Hepatocyte (in vitro differentiated cells): ENCODE data around the gene GAS6. TPM values are rescaled to one million over a fixed set of nuclear protein-coding genes. Genes with fewer than 3 reads are reported as not detected.
"Not testable (repeated sequence)": the region's sequence is repeated elsewhere in the genome, so short reads cannot be mapped to it uniquely, and the experiment has no call there.

ENCODE experiments used
- DNase-seq: peaks from one replicate; pipeline ENCODE4 v3.0.0-alpha.2; 2016; ENCODE audit warnings: low spot score
- H2AFZ ChIP-seq: fragments of 200-600 bp; sonication (generic); 2 replicates; pipeline ENCODE4 v1.6.0; 2016; ENCODE audit warnings: antibody characterized with exemption, mild to moderate bottlenecking
- H3K27ac ChIP-seq: fragments of 200-600 bp; sonication (generic); 2 replicates; pipeline ENCODE4 v1.5.1; 2016; ENCODE audit warnings: mild to moderate bottlenecking
- H3K27me3 ChIP-seq: fragments of 200-600 bp; sonication (generic); 2 replicates; pipeline ENCODE4 v1.6.1; 2016
- H3K36me3 ChIP-seq: fragments of 200-600 bp; sonication (generic); replicated peaks from 2 replicates; pipeline ENCODE4 v1.5.1; 2016; ENCODE audit warnings: low read depth; ENCODE audit not compliant: insufficient read depth
- H3K4me1 ChIP-seq: fragments of 200-600 bp; sonication (generic); 2 replicates; pipeline ENCODE4 v1.5.1; 2016; ENCODE audit warnings: mild to moderate bottlenecking, moderate library complexity; ENCODE audit not compliant: insufficient read depth
- H3K4me2 ChIP-seq: fragments of 200-600 bp; sonication (generic); 2 replicates; pipeline ENCODE4 v1.6.0; 2016
- H3K4me3 ChIP-seq: fragments of 200-600 bp; sonication (generic); 2 replicates; pipeline ENCODE4 v1.5.1; 2016; ENCODE audit warnings: mild to moderate bottlenecking
- H3K79me2 ChIP-seq: fragments of 200-600 bp; sonication (generic); 2 replicates; pipeline ENCODE4 v1.6.0; 2017; ENCODE audit warnings: mild to moderate bottlenecking
- H3K9me2 ChIP-seq: fragments of 200-600 bp; sonication (generic); replicated peaks from 2 replicates; pipeline ENCODE4 v1.6.0; 2017; ENCODE audit warnings: mild to moderate bottlenecking; ENCODE audit not compliant: insufficient read depth
- H3K9me3 ChIP-seq: fragments of 200-600 bp; sonication (generic); 2 replicates; pipeline ENCODE4 v1.5.1; 2016; ENCODE audit warnings: low read depth, mild to moderate bottlenecking
- H4K20me1 ChIP-seq: fragments of 200-600 bp; sonication (generic); 2 replicates; pipeline ENCODE4 v1.6.0; 2016; ENCODE audit warnings: mild to moderate bottlenecking; ENCODE audit not compliant: insufficient read depth, poor library complexity, severe bottlenecking
- CTCF ChIP-seq: fragments of 200-600 bp; sonication (generic); IDR thresholded peaks from 2 replicates; pipeline ENCODE4 v1.5.1; 2016; ENCODE audit warnings: antibody characterized with exemption, mild to moderate bottlenecking; ENCODE audit not compliant: poor library complexity
- EZH2 ChIP-seq: fragments of 200-600 bp; sonication (generic); IDR thresholded peaks from 2 replicates; pipeline ENCODE4 v1.6.1; 2016; ENCODE audit warnings: antibody characterized with exemption, mild to moderate bottlenecking, borderline replicate concordance
- EZH2phosphoT487 ChIP-seq: fragments of 200-600 bp; sonication (generic); IDR thresholded peaks from one replicate; pipeline ENCODE4 v1.6.1; 2018; ENCODE audit warnings: antibody characterized with exemption, mild to moderate bottlenecking, low read depth, moderate library complexity; ENCODE audit not compliant: unreplicated experiment, severe bottlenecking
- WGBS: methylation state at CpG from one replicate; pipeline ENCODE4 v1.1.6; 2016; ENCODE audit warnings: low lambda C conversion rate; ENCODE audit errors: missing lambda C conversion rate; 5-methylcytosine and 5-hydroxymethylcytosine counted together
- polyA plus RNA-seq: library from polyadenylated mRNA; unstranded; fragments of >200 nt; fragmentation: Nextera tagmentation; extraction: Ambion mirVana; gene quantifications from 2 replicates; pipeline ENCODE4 v1.2.1, GENCODE V29; 2016
- total RNA-seq: library from RNA; depleted of rRNA; stranded (reverse); fragments of >200 nt; gene quantifications from 2 replicates; pipeline ENCODE4 v1.2.3, GENCODE V29; 2014

Gene GAS6
- total RNA-seq (62.5 and 70.0 TPM in 2 replicates), polyA plus RNA-seq (146 and 163 TPM in 2 replicates)

- TF ChIP-seq CTCF (peak; percentile 23), EZH2 (no peak)
- 2% methylated on average over 72 of the region's 116 CpGs for WGBS
- peak; percentile 69 for DNase-seq
- Histone ChIP-seq H3K9me3 (no peaks in the 10 kb centered on the region), H3K4me1 (peaks cover 33% of the 10 kb centered on the region), H3K9me2 (no peaks in the 10 kb centered on the region), H4K20me1 (no peaks in the 10 kb centered on the region), H3K79me2 (peaks cover 19% of the 10 kb centered on the region), H3K4me3 (peak within 1 kb of the TSS; percentile 57), H3K27me3 (no peaks in the 10 kb centered on the region), H3K4me2 (peak within 1 kb of the TSS; percentile 98), H3K27ac (peak within 1 kb of the TSS; percentile 71), H2AFZ (peak within 1 kb of the TSS; percentile 84), H3K36me3 (no peaks in the 10 kb centered on the region)
Observed at GRCh38 chr13:113863524-113864272, at the start of gene GAS6. TSS of gene GAS6 (minus strand) at chr13:113864076. CDS start at chr13:113863920, 156 bp downstream.

DNA sequence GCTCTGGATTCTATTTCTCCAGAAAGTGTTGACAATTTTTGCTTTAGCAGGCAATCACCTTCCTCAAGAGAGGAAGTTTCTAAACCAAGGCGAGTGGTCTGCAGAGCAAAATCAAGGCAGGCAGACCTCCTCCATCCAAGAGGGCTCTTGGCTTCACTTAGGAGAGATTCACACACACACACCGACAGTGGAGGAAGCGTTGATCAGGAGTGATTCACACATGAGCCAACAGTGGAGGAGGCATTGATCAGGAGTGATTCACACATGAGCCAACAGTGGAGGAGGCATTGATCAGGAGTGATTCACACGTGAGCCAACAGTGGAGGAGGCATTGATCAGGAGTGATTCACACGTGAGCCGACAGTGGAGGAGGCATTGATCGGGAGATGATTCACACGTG is 49.5 kb upstream of the GAS6 start:
- H3K4me3 ChIP-seq: not testable (repeated sequence)
- 76% methylated on average over 8 of the region's 8 CpGs for WGBS

DNA sequence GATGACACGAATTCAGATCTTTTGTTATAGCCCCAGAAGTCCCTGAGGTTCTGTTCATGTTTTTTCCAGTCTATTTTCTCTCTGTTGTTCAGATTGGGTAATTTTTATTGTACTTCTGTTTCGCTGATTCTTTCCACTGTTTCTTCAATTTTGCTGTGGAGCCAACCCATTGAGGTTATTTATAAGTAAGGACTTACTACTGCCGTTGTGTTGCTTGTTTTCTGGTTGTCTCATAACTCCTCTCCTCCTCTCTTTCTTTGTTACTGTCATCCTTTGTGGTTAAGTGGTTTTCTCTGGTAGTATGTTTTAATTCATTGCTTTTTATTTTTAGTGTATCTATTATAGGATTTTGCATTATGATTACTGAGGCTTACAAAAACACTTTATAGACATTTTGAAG is 48.7 kb upstream of the GAS6 start:
- Histone ChIP-seq H3K4me2 (no peak overlapping the region), H3K27ac (no peak overlapping the region), H3K4me1 (peaks cover 10% of the 10 kb centered on the region), H3K9me3 (no peaks in the 10 kb centered on the region), H3K4me3 (no peak overlapping the region), H2AFZ (no peak overlapping the region), H3K79me2 (no peaks in the 10 kb centered on the region), H3K27me3 (no peaks in the 10 kb centered on the region), H4K20me1 (no peaks in the 10 kb centered on the region), H3K36me3 (no peaks in the 10 kb centered on the region), H3K9me2 (no peaks in the 10 kb centered on the region)
- DNase-seq: no peak
- TF ChIP-seq CTCF: no peak
- TF ChIP-seq EZH2phosphoT487: no peak
- TF ChIP-seq EZH2: no peak
- 79% methylated on average over 3 of the region's 3 CpGs for WGBS

More for the DNA sequence above, 49.5 kb upstream of the GAS6 start:
- not testable (repeated sequence) for H2AFZ ChIP-seq, DNase-seq, H3K79me2 ChIP-seq, H4K20me1 ChIP-seq, H3K36me3 ChIP-seq, H3K4me1 ChIP-seq, H3K27ac ChIP-seq, H3K9me2 ChIP-seq, H3K4me2 ChIP-seq, H3K9me3 ChIP-seq, H3K27me3 ChIP-seq

DNA sequence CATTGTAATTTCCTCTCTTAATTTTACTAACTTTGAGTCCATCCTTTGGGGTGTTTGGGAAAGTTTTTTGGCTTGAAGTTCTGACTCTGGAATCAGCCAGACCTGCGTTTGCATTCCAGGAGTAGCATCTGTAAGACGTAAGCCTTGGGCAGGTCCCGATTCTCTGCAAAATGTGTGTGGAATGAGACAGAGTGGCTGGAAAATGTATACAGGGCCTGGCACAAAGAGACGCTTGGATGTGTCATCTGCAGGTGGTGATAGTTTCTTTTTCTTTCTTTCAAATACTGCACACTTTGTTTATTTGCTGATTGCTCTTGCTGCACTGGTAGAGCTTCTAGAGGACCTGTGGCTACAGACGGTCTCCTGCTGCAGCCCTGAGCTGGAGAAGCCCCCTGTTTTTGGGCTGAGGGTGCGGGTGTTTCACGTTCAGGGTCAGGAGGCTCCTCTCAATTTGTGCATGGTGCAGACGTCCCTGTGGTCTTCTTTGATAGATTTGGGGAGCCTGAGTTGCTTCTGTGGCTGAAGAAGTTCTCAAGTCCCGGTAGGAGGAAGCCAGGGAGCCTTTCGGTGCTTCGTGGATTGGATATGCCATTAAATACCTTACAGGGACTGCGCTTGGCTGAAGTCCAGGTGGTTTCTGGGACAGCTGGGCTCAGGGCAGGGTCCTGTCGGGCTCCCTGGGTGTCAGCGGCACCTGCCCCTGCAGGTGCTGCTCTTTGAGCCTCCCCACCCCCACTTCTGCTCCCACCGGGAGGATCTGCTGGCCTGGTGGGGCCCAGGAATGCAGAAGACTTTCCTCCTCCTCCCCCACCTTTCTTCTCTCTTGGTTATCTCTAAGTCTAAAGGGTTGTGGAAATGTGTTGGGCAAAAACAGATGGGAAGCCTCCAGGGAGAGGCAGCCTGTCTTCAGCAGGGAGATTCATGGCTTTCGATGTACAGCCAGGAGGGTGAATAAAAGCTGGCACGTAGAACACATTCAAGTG is 44.0 kb upstream of the GAS6 start:
- H3K27ac ChIP-seq: peak overlapping the region; percentile 42

More for the DNA sequence above, 44.0 kb upstream of the GAS6 start:
- no peaks in the 10 kb centered on the region for H3K36me3 ChIP-seq
- TF ChIP-seq EZH2: no peak
- peaks cover 14% of the 10 kb centered on the region for H3K4me1 ChIP-seq
- H2AFZ ChIP-seq: no peak overlapping the region
- no peaks in the 10 kb centered on the region for H3K9me3 ChIP-seq
- WGBS: 55% methylated on average over 17 of the region's 17 CpGs
- H3K4me2 ChIP-seq: peak overlapping the region; percentile 44
- no peak overlapping the region for H3K4me3 ChIP-seq
- H4K20me1 ChIP-seq: no peaks in the 10 kb centered on the region
- H3K9me2 ChIP-seq: no peaks in the 10 kb centered on the region
- peak; percentile 39 for DNase-seq
- no peaks in the 10 kb centered on the region for H3K27me3 ChIP-seq
- no peaks in the 10 kb centered on the region for H3K79me2 ChIP-seq
